HG03565 (cell line): ENCODE results near the gene GPAT2.
"Not testable (repeated sequence)": the region's sequence is repeated elsewhere in the genome, so short reads cannot be mapped to it uniquely, and the experiment has no call there.

ENCODE experiments used
- ATAC-seq: cut with Tn5 transposase; IDR thresholded peaks from one replicate; pipeline ENCODE4 v1.9.1; 2021; ENCODE audit warnings: mild to moderate bottlenecking, moderate library complexity; ENCODE audit not compliant: unreplicated experiment

The GPAT2 gene

DNA sequence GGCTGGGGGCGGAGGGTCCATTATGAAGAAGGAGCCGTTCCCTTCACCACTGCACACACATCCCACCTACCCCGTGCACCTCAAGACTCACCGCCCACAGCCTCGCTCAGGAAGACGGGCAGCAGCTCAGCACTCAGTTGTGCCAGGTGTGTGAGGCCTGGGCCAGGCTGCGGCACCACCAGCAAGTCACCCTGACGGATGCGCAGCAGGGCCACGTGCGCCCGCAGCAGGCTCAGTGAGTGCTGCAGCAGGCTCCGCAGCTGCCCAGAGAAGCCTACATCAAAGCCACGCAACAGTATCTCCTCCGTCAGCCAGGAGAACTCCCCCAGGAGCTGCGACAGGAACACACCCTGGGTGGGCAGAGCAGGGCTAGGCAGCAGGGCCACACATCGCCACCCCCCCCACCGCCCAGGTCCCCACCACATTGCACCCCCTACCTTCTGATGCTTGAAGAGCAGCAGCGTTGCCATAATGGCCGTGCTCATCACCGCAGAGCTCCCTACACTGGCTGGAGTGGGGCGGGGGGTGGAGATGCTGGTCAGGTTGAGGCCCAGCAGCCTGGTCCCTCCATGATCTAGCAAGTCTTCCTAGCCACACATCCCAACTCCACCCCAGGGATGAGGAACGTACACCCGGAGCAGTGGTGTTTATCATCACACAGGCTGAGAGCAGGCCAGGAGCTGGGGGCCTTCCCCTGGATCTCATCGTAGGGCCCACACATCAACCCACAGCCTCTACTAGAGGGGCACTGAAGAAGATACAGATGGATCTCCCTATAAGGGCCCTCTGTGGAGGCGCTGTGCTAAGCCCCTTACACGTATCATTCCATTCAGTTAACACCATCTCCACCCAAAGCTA lies 10.2 kb downstream of the GPAT2 start:
- ATAC-seq, result no peak

DNA sequence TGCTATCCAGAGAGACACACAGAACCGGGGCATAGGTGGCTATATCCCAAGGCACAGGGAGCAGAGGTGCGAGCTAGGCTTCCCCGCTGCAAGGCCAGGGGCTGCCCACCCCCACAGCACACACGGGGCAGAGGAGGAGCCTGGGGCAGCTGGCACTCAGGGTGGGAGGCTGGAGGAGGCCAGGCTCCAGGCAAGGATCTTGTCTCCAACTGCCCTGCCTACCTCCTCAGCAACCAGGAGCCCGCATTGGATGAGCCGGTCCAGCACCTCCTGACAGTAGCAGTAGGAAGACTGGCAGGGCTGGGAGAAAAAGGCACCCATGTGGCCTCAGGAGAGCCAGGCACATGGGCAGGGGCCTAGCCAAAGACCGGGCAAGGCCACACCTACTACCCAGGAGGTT lies 11.0 kb downstream of the GPAT2 start:
- ATAC-seq, result not testable (repeated sequence)

DNA sequence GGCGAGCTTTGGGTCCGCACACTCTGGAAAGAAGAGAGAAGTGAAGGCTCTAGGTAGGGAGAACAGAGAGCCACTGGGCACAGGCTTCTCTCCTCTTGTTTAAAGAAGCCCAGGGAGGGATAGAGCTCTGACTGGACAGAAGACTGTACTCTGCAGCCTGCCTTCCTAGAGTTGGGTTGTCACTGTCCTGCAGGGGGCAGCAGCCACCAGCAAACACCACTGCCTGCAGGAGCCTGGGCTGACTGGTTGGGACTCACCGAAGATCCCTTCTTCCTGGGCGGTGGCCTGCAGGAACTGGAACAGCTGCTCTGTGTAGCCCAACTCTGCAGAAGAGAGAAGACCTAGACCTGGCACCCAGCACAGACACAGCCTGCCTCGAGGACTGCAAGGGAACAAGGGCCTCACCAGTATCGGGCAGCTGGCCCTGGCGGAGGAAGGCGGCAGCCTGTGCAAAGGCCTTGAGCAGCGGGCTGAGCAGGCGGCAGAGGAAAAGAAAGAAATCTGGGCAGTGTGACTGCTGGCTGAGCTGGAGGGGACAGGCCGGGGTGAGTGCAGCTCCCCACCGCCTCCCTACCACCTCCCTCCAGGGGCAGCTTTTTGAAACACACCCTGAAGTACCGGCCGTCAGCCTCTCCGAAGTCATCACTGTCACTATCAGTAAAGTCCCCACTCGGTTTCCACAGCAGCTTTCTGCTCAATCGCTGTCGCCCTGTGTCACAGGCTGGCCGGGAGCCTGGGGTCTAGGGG lies 11.8 kb downstream of the GPAT2 start:
- ATAC-seq, result peak; percentile 64

DNA sequence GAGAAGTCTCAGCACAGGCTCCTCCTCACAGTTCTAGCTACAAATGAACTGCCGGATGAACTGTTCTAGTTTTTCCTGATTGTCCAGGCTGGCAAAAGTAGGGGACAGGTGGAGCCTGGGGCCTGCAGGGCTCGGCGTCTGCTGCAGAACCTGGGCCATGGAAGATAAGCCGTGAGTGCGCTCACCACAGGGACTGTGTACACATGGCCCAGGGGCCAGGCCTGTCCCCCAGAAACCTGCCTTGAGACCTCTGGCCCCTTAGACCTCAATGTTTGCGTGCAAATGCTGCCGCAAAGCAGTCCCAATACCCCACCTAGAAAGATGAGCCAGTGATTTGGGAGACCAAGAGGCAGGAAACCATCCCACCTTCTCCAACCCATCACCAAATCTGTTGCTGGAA lies 12.6 kb downstream of the GPAT2 start:
- ATAC-seq, result not testable (repeated sequence)

DNA sequence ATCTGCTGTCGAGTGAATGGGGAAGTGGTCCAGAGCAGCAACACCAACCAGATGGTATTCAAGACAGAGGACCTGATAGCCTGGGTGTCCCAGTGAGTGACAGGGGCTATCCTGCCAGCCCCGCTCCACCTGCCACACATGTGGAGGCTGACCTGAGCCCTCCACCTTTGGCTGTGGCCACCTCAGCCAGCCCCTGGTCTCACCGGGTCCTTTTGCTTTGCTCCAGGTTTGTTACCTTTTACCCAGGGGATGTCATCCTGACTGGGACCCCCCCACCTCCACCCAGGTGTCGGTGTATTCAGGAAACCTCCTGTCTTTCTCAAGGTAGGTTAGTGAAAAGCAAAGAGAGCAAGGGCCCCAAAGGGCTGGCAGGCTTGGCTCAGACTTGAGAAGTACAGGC lies 13.6 kb downstream of the GPAT2 start:
- ATAC-seq, result not testable (repeated sequence)

DNA sequence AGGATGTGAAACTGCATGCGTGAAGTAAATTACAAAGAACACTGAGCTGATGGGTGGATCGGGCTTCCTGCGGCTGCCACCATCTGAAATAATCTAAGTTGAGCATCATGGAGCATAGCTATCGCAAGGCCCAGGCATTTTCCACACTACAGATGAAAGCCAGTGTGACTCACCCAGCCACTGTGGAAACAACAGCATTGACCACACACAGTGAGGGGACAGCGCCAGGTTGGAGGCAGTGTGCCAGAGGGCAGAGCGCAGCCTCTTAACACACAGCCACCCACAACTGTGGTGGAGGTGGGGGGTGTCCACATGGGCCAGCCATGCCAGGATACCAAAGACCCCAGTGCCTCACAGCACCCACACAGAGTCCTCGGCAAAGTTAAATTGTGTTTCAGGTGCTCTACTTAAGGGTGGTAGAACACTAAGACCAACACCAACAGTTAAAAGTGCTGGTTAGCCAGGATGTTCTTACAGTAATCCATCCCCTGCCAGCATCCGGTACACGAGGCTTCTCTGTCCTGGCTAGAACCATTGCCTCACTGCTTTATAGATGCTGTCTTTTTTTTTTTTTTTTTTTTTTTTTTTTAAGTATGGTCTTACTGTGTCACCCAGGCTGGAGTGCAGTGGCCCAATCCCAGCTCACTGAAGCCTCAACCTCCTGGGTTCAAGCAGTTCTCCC lies 14.7 kb downstream of the GPAT2 start:
- not testable (repeated sequence) for ATAC-seq

DNA sequence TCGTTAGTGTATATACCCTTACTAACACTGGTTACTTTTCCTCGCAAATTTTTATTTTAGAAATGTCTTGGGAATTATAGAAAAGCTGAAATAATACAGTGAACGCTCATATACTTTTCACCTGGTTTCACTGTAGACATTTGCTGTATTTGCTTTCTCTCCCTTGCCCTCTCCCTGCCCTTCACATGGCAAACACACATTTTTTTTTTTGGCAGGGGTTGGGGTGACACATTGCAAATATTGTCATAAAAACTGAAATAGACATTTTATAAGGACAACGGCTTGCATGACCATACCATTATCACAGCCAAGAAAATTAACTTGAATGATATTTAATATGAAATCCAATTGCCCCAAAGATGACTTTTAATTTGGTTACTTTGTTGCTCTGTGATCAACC lies 18.4 kb downstream of the GPAT2 start:
- not testable (repeated sequence) for ATAC-seq

DNA sequence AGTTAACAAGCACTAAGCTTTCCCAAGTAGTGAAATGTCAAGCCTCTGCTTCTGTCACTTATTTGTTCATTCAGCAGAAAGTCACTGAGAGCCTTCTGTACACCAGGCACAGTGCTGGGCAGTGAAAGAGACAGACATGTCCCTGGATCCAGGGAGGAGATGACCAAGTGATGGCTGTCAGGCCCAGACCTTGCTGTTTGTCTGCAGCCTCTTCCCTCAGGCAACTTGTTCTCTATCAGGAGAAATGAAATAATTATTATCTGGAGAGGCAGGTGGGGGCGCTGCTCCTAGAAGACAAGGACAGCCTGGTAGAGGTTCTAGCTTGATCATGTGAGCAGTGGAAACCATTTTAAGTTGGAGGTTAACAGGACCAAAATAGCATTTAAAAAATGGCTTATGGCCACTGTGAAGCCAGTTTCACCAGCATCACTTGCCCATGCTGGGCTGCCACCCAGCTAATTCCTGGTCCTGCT lies 21.9 kb downstream of the GPAT2 start:
- ATAC-seq, result not testable (repeated sequence)

DNA sequence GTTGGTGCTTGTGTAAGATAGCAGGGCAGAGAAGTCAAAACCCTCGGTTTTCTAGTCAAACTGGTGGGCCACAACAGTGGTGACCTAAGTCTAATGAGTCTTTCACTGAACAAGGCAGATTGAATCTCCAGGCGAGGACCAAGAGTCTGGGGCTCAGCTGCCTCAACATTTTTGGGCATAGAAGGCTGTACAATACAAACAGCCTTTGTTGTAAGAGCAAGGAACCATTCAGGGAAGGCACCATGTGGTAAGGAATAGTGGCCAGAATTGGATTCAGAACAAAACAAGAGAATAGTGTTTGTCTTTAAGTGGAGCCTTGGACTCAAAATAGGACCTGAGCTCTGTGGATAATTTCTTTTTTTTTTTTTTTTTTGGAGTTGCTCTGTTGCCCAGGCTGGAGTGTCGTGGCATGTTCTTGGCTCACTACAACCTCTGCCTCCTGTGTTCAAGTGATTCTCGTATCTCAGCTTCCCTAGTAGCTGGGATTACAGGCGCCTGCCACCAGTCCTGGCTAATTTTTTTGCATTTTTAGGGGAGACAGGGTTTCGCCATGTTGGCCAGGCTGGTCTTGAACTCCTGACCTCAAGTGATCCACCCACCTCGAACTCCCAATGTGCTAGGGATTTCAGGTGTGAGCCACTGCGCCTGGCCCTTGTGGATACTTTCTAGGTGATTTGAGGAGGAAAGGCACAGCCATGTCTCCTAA lies 22.5 kb downstream of the GPAT2 start:
- not testable (repeated sequence) for ATAC-seq

DNA sequence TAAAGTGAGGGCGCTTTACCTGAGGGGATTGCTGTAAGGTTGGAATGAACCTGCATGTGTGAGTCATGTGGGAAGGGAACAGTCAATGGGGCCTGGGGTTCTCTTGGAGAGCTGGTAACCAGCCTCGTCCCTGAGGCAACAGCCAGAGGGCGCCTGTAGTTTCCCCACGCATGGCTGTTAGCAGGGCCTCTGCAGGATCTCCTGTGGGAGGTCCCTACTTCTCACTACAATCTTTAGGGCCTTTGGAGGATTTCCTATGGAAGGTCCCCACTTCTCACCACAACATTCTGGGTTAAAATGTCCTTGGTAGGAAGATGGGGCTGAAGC lies 23.6 kb downstream of the GPAT2 start:
- ATAC-seq, result not testable (repeated sequence)

DNA sequence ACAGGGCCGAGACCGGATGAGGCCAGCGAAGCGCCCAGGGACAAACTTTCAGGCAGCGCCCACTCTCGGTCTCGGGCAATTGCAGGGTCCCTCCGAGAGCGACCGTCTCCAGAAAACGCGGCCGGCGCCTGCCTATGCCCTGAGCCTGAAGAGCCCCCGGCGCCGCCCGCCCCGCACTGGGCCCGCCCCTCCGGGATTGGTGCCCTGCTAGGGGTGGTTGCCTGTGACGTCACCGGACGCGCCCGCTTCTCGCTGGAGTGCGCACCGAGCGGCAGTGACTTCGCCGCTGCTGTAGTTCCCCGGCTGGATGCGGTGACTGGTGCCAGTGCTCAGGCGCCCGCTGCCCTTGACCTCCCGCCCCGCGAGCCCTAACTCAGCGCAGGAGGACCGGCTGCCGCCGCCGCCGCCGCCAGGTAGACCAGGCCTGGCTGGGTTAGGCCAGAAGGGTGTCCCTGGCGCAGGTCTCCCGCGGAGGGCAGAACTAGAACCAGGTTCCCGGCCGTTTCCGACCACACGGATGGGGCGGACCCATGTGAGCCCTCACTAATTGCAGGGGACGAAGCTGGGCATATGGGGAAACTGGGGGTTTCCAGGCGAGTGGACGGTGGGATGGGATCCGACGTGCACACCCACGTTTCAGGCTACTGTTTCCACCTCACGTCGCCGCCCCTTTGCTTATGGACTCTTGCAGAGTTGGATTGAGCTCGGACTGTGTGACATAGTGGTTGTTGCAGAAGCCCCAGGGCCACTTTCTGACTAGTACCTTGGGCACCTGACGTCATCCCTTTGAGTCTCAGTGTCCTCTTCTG lies 24.2 kb downstream of the GPAT2 start:
- ATAC-seq, result peak; percentile 93

DNA sequence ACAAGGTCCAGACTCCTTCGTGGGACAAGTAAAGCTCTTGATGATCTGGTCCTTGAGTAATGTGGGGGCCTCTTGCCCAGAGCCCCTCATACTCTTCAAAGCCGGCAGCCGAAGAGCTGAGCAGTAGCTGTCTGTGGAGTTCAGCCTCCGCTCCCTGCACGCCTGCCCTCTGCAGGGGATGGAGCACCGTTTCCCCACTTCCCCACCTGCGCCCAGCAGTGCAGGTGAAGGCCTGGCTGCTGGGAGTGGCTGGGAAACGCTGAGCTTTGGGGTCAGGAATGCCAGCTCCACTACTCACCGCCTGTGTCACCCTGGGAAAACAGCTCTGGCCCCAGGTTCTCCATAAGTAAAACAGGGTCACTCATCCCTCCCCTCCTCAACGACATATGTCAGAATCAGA lies 24.9 kb downstream of the GPAT2 start:
- not testable (repeated sequence) for ATAC-seq

DNA sequence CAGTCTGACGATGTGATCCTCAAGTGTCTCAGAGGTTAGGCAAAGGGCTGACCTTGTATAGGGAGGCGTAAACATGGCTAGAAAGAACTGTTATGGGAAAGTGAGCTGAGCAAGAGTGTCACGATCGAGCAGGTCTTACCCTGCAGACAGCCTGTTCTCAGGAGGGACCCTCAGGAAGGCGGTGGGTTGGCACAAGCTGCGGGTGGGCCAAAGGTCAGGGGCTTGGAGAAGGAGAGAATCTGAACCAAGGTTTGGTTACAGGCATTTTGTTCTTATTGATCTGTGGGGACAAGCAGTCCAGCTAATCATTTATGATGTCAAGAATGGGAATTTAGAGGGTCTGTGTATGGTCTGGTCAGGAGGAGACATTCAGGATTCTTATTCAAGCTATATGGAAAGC lies 26.7 kb downstream of the GPAT2 start:
- ATAC-seq, result not testable (repeated sequence)

DNA sequence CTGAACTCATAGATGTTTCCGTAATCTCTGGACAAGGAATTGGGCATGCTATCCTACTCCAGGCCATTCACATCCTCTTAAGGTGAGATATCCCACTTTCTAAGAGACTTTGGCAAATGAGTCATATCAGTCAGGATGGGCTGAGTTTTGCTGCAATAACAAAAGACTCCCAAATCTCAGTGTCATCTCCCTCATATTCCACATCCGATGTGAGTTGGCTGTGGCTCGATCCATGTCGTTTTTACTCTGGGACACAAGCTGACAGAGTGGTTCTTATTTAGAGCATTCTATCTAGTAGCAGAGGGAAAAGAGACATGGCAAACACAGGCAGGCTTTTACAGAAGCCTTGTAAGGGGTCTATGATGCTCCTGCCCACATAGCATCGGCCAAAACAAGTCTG lies 28.5 kb downstream of the GPAT2 start:
- not testable (repeated sequence) for ATAC-seq

DNA sequence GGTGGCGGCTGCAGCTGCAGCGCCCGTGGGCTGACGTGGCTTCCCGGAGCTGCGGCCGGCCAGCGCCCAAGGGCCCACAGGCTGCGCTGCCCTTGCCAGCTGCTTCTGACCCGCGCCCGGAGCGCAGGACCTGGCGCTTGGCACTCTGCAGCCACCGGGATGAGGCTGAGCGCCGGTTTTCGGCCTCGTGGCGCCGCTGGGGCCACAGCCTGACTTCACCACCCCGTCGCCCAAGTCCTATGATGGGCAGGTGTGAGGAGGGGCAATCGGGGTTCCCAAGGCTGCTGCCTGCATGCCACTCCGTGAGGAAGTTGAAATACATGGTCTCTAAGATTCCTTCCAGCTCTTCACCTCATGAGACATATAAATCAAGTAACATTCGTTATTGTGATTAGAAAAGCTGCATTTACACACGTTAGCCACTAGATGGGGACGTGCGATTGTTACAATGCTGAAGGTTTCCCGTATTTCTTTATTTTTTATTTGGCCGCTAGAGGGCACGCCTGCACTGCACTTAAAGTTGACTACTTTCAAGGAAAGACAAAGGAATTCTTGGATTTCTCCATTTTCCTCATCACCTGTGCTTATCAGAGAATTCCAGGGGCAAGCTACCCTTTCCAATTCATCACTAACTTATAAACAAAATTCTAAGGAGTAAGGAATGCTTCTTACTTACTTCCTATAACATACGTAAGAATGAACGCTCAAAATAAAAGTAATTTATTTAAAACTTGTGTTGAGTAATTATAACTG lies 42.0 kb downstream of the GPAT2 start:
- ATAC-seq, result peak; percentile 39

DNA sequence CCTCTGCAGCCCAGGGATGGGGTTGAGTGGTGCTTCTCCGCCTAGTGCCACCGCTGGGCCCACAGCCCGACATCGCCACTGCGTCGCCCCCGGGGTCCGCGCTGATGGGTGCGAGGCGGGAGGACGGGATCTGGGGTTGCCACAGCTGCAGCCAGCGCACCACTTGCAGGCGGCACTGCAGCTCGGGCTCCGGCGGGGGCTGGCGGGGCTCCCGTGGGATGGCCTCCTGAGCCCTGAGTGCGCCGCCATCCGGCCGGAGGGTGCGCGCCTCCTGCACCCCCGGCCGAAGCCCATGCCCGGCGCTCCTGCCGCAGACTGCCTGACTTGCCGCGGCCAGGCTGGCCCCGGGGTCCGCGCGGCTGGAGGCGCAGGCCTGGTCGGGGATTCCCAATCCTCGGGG lies 42.6 kb downstream of the GPAT2 start:
- peak; percentile 31 for ATAC-seq

DNA sequence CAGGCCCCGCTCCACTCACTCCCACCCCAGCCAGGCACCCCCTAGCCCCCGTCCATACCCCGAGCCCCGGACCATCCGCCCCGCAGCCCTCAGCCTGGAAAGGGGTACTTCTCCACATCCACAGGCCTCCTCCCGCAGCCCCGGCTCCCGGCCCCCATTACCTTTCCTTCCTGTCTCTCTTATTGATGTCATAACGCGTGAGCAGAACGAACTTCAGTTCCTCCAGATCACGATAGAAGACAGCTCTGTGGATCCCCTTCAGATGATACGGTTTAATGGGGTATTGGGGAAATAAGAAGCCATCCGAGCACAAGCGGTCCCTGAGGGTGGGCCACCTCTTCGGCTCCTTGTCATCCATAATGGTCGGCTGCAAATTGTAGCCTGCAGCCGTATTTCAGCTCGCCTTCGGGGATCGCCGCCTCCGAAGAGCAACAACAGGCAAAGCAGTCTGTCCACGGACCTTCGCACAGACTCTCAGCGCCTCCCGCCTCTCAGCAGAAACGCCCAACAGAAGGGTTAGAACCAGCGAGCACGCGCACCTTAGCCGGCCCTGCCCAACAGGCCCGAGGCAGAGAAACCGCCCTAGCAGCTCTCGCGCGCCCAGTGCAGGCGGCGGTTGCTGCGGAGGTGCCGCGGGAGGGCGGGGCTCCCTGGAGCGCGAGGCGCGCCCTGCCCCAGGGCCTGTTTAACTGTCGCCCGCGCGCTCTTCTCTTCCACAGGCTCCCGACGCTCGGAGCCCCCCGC lies 43.2 kb downstream of the GPAT2 start, which contains the start of gene ANKRD36C:
TSS of gene ANKRD36C (minus strand) at position 474 of the 744 bp plus-strand sequence. CDS start at position 358, 116 bp downstream.
- ATAC-seq, result peak; percentile 87

DNA sequence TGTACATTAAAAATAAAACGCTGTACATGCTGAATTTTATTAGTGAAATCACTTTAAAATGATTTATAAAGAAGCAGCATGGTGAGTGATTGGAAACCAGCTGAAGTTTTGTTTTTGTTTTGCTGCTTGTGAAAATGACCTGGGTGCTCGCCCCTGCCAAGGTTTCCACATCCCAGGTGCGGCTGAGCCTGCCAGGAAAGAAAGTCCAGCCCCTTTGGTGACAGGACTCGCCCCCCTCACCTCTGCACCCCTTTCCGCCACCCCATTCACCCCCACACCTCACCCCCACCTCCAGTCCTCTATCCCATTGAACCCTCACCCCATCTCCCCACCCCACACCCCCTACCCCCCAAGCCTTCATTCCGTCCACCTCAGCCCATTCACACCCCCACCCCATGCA lies 43.8 kb downstream of the GPAT2 start:
- ATAC-seq, result not testable (repeated sequence)
